Mammary epithelial cell (primary cell): ENCODE measurements around the gene RALGAPA1.

Experiments
- EZH2 ChIP-seq: IDR thresholded peaks from 2 replicates; pipeline ENCODE4 v1.6.1; 2012; ENCODE audit warnings: low read length, inconsistent platforms, borderline replicate concordance
- TF ChIP-seq, protein P1 (sequence below), 2 donors: IDR thresholded peaks in 1 of 2; conservative IDR thresholded peaks in 1 of 2; 2 replicates each; pipeline ENCODE4 v1.5.1; 2011 to 2012; ENCODE audit warnings: inconsistent platforms in 2 of 2, low read length in 2 of 2, mild to moderate bottlenecking in 2 of 2, control low read depth in 1 of 2, low read depth in 1 of 2; ENCODE audit not compliant: insufficient read depth in 1 of 2; ENCODE audit errors: extremely low read depth in 1 of 2

GRCh38 chr14:35632676-35633075 lies 176.4 kb downstream of the RALGAPA1 start:
- TF ChIP-seq, protein P1, sequence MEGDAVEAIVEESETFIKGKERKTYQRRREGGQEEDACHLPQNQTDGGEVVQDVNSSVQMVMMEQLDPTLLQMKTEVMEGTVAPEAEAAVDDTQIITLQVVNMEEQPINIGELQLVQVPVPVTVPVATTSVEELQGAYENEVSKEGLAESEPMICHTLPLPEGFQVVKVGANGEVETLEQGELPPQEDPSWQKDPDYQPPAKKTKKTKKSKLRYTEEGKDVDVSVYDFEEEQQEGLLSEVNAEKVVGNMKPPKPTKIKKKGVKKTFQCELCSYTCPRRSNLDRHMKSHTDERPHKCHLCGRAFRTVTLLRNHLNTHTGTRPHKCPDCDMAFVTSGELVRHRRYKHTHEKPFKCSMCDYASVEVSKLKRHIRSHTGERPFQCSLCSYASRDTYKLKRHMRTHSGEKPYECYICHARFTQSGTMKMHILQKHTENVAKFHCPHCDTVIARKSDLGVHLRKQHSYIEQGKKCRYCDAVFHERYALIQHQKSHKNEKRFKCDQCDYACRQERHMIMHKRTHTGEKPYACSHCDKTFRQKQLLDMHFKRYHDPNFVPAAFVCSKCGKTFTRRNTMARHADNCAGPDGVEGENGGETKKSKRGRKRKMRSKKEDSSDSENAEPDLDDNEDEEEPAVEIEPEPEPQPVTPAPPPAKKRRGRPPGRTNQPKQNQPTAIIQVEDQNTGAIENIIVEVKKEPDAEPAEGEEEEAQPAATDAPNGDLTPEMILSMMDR (conservative IDR thresholded peaks at IDR 0.05 in 1 of 2, IDR thresholded peaks at IDR 0.05 in 1 of 2; ENCODE audit: extremely low read depth in 1 of 2, insufficient read depth in 1 of 2, low read depth in 1 of 2, low read length in 2 of 2) = no peak
- no peak for TF ChIP-seq EZH2
